HEK293T (cell line): Measurements from ENCODE around the gene TXNRD2.
A peak's percentile ranks its signal among the peaks of the same experiment; 100 is the strongest.

ENCODE experiments used
- CTCF ChIA-PET: fragments of 350-600 bp; formaldehyde crosslinking; extraction: SDS; loops from one replicate; lab custom pipeline; 2021; ENCODE audit warnings: antibody characterized with exemption, inconsistent platforms; lab: Yijun Ruan, JAX
- POLR2A ChIA-PET: fragments of 350-600 bp; formaldehyde crosslinking; extraction: SDS; loops from one replicate; lab custom pipeline; 2020; ENCODE audit warnings: antibody characterized with exemption, inconsistent platforms; lab: Yijun Ruan, JAX
- DNase-seq: peaks from one replicate; pipeline ENCODE4 v3.0.0; 2012; ENCODE audit warnings: mixed read lengths; ENCODE audit errors: extremely low spot score
- ARNT ChIP-seq: fragments of 450-650 bp; IDR thresholded peaks from 2 replicates; pipeline ENCODE4 v1.6.1; 2017; ENCODE audit warnings: mild to moderate bottlenecking
- BHLHE40 ChIP-seq: fragments of 450-650 bp; IDR thresholded peaks from 2 replicates; pipeline ENCODE4 v1.6.1; 2016; ENCODE audit warnings: mild to moderate bottlenecking, moderate library complexity, borderline replicate concordance
- CTBP1 ChIP-seq: fragments of 450-650 bp; IDR thresholded peaks from 2 replicates; pipeline ENCODE4 v1.6.1; 2016; ENCODE audit warnings: borderline replicate concordance
- ELF4 ChIP-seq: fragments of 450-650 bp; IDR thresholded peaks from 2 replicates; pipeline ENCODE4 v1.6.1; 2017; ENCODE audit warnings: antibody characterized with exemption
- FOXA1 ChIP-seq: fragments of 450-650 bp; IDR thresholded peaks from 2 replicates; pipeline ENCODE4 v1.6.1; 2016; ENCODE audit warnings: mild to moderate bottlenecking
- FOXK2 ChIP-seq: fragments of 450-650 bp; IDR thresholded peaks from 2 replicates; pipeline ENCODE4 v1.6.1; 2016; ENCODE audit warnings: mild to moderate bottlenecking
- FOXM1 ChIP-seq: fragments of 450-650 bp; IDR thresholded peaks from 2 replicates; pipeline ENCODE4 v1.6.1; 2017; ENCODE audit warnings: mild to moderate bottlenecking, borderline replicate concordance
- HDGF ChIP-seq: fragments of 450-650 bp; IDR thresholded peaks from 2 replicates; pipeline ENCODE4 v1.6.1; 2017; ENCODE audit warnings: antibody characterized with exemption, borderline replicate concordance
- L3MBTL2 ChIP-seq: fragments of 450-650 bp; conservative IDR thresholded peaks from 2 replicates; pipeline ENCODE4 v1.6.1; 2016; ENCODE audit warnings: mild to moderate bottlenecking
- LEF1 ChIP-seq: fragments of 450-650 bp; IDR thresholded peaks from 2 replicates; pipeline ENCODE4 v1.6.1; 2017; ENCODE audit warnings: mild to moderate bottlenecking, borderline replicate concordance
- NFRKB ChIP-seq: fragments of 450-650 bp; IDR thresholded peaks from 2 replicates; pipeline ENCODE4 v1.6.1; 2016; ENCODE audit warnings: mild to moderate bottlenecking, moderate library complexity
- SP1 ChIP-seq: fragments of 450-650 bp; IDR thresholded peaks from 2 replicates; pipeline ENCODE4 v1.6.1; 2017
- SUZ12 ChIP-seq: fragments of 450-650 bp; IDR thresholded peaks from 2 replicates; pipeline ENCODE4 v1.6.1; 2016; ENCODE audit warnings: mild to moderate bottlenecking
- TARDBP ChIP-seq: fragments of 450-650 bp; IDR thresholded peaks from 2 replicates; pipeline ENCODE4 v1.6.1; 2016
- ZNF384 ChIP-seq: fragments of 450-650 bp; IDR thresholded peaks from 2 replicates; pipeline ENCODE4 v1.6.1; 2016
- TF ChIP-seq, protein P1 (sequence below): fragments of 450-650 bp; IDR thresholded peaks from 2 replicates; pipeline ENCODE4 v1.6.1; 2016

The TXNRD2 gene

DNA sequence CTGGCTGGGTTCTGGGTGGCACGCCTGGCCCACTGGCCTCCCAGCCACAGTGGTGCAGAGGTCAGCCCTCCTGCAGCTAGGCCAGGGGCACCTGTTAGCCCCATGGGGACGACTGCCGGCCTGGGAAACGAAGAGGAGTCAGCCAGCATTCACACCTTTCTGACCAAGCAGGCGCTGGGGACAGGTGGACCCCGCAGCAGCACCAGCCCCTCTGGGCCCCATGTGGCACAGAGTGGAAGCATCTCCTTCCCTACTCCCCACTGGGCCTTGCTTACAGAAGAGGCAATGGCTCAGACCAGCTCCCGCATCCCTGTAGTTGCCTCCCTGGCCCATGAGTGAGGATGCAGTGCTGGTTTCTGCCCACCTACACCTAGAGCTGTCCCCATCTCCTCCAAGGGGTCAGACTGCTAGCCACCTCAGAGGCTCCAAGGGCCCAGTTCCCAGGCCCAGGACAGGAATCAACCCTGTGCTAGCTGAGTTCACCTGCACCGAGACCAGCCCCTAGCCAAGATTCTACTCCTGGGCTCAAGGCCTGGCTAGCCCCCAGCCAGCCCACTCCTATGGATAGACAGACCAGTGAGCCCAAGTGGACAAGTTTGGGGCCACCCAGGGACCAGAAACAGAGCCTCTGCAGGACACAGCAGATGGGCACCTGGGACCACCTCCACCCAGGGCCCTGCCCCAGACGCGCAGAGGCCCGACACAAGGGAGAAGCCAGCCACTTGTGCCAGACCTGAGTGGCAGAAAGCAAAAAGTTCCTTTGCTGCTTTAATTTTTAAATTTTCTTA is 27.7 kb upstream of the TXNRD2 start:
- DNase-seq: no peak
- TF ChIP-seq, protein P1, sequence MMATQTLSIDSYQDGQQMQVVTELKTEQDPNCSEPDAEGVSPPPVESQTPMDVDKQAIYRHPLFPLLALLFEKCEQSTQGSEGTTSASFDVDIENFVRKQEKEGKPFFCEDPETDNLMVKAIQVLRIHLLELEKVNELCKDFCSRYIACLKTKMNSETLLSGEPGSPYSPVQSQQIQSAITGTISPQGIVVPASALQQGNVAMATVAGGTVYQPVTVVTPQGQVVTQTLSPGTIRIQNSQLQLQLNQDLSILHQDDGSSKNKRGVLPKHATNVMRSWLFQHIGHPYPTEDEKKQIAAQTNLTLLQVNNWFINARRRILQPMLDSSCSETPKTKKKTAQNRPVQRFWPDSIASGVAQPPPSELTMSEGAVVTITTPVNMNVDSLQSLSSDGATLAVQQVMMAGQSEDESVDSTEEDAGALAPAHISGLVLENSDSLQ: no peak
- TF ChIP-seq HDGF (no peak), ZNF384 (no peak), ELF4 (no peak), LEF1 (no peak), CTBP1 (no peak), ARNT (no peak), TARDBP (no peak), L3MBTL2 (no peak), BHLHE40 (no peak), SUZ12 (no peak), FOXA1 (no peak)
- CTCF ChIA-PET: interaction anchor here (0.6 to 2.7 kb wide), 9 partner anchors 16 to 239 kb away, joined by 3 to 35 read pairs (median 4); no protein-coding TSS in a partner anchor
- POLR2A ChIA-PET: interaction anchor here (1.3 to 3.6 kb wide), 2 partner anchors 11 to 45 kb away, joined by 3 to 18 read pairs; no protein-coding TSS in a partner anchor

DNA sequence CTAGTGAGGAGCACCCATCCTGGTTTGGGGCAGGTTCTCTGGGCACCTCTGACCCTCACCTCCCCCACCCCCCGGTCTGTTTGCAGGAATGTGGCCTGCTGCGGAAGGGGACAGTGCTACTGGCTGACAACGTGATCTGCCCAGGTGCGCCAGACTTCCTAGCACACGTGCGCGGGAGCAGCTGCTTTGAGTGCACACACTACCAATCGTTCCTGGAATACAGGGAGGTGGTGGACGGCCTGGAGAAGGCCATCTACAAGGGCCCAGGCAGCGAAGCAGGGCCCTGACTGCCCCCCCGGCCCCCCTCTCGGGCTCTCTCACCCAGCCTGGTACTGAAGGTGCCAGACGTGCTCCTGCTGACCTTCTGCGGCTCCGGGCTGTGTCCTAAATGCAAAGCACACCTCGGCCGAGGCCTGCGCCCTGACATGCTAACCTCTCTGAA is 26.9 kb upstream of the TXNRD2 start:
- POLR2A ChIA-PET: interaction anchor here (1.3 kb wide), 1 partner anchor 10 kb away, joined by 3 read pairs; no protein-coding TSS in a partner anchor
- no peak for DNase-seq
- CTCF ChIA-PET: interaction anchor here (0.7 to 1.2 kb wide), 3 partner anchors 45 to 161 kb away, joined by 3 to 4 read pairs (median 3); no protein-coding TSS in a partner anchor
- TF ChIP-seq HDGF (no peak), FOXA1 (no peak), CTBP1 (no peak), SUZ12 (no peak), L3MBTL2 (no peak), ZNF384 (no peak), NFRKB (no peak), FOXM1 (no peak), LEF1 (no peak), ARNT (no peak), FOXK2 (no peak), TARDBP (no peak), ELF4 (no peak), SP1 (no peak), BHLHE40 (no peak)
- TF ChIP-seq, protein P1: no peak

DNA sequence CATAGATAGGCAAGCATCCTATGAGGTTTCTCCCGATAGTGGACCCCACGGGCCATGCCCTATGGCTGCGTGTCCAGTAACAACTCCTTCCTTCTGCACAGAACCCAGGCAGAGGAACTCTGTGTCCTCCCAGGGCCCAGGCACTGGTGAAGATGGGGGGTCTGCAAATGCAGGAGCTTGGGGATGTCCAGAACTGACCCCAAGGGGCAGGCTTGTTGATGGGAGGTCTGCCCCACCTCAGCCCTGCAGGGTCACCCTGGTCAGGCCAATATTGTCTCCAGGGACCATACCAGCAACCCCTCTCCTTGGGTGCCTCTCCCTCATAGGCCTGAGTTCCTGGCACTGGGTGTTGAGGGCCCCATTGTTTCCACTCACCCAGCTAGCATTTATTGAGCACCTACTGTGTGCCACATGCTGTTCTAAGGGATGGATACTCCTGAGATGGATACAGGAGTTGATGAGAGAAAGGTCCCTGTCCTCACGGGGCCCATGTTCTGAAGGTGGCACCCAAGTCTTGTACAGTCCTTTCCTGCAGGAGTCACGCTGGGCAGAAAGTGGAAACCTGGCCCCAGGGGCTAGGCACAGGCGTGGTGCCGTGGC is 26.3 kb upstream of the TXNRD2 start:
- ChIA-PET POLR2A (interaction anchor here (1.3 kb wide), 1 partner anchor 9 kb away, joined by 3 read pairs; no protein-coding TSS in a partner anchor), CTCF (interaction anchor here (1.2 kb wide), 1 partner anchor 162 kb away, joined by 3 read pairs; no protein-coding TSS in a partner anchor)
- TF ChIP-seq SP1 (no peak), CTBP1 (no peak), LEF1 (no peak), ELF4 (no peak), FOXM1 (no peak), FOXA1 (no peak), L3MBTL2 (no peak), SUZ12 (no peak)
- TF ChIP-seq, protein P1: no peak
- DNase-seq: no peak

DNA sequence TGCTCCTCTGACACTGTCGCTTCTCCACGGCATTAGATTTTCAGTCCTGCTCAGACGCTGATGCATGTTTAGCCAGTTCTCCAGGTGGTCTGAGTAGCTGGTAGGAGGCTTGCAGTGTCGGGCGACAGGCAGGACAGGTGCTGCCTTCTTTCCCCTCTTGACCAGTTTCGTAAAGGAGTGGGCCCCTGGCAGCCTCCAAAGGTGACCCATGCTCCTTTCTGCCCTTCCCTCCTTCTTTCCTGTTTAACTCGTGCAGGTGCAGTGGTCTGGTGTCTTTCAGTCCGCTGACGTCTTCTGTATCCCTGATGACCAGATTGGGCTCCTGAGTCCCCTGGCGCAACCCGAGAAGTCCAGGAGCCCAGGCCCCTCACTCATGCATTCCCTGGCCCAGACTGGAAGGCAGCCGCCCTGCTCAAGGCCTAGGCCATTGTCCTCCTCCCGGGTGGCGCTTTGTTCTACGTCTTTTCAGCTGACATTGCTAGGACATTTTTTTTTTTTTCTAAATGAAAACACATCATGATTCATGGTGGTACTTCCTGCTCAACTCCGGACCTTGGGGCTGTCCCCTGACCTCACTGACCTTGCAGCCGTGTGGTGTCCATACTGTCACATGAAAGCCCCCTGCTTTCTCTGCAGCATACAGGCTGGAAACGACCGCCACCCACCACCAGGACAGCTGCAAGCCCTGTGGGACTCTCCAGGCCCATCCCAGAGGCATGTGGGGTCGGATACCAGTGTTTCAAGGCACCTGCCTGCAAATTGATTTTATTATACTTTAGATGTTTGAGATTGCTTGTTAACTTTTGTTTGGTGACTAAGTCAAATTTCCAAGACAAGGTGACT is 25.5 kb upstream of the TXNRD2 start:
- no peak for DNase-seq
- TF ChIP-seq HDGF (no peak), BHLHE40 (no peak), ZNF384 (no peak)
- CTCF ChIA-PET: interaction anchor here (0.7 to 2.4 kb wide), 4 partner anchors 10 to 162 kb away, joined by 4 to 10 read pairs (median 4); no protein-coding TSS in a partner anchor
- POLR2A ChIA-PET: interaction anchor here (1.0 kb wide), 1 partner anchor 113 kb away, joined by 3 read pairs; the partner anchor contains the start of gene DGCR8

DNA sequence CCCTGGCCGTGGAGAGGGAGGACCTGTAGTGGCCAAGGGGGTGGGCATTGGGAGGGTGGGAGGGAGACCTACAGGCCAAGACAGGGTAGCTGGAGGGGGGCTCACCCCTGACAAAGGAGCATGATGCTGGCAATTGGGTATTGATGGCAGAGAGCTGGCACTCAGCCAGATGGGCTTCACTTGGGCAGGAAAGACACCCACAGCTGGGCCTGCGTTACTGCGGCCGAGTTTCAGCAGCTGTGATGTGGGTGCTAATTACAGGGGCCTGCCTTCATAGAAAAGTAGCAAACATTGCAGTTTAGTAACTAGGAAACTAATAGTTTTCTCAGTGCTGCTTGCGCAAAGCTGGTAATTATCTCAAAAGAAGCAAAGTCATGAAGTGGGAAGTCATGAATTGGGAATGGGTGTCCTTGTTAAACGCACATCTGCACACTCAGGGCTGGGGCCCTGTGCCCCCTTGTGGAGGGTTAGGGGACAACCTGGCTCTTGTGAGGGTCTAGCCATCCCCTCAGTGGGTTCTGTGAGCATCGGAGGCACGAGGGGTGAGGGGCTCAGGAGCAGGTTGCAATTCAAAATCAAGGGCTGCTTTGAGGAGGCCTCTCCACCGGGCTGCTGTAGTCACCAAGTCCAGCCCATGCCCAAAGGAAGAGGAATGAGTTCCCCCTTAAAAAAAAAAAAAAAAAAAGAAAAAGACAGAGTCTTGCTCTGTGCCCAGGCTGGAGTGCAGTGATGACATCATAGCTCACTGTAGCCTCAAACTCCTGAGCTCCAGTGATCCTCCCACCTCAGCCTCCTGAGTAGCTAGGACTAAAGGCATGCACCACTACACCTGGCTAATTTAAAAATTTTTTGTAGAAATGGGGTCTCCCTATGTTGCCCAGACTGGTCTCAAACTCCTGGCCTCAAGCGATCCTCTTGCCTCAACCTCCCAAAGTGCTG is 24.4 kb upstream of the TXNRD2 start:
- CTCF ChIA-PET: interaction anchor here (0.6 to 2.4 kb wide), 5 partner anchors 9 to 163 kb away, joined by 3 to 10 read pairs (median 4); no protein-coding TSS in a partner anchor
- TF ChIP-seq, protein P1: no peak
- no peak for TF ChIP-seq BHLHE40
- no peak for TF ChIP-seq HDGF
- TF ChIP-seq CTBP1: no peak
- no peak for TF ChIP-seq LEF1
- no peak for TF ChIP-seq FOXK2
- no peak for TF ChIP-seq FOXM1
- no peak for TF ChIP-seq L3MBTL2
- TF ChIP-seq FOXA1: no peak
- TF ChIP-seq NFRKB: no peak
- no peak for TF ChIP-seq SUZ12
- TF ChIP-seq ARNT: no peak
- no peak; the same call in 1 of the 2 replicates for TF ChIP-seq ZNF384
- TF ChIP-seq TARDBP: no peak
- no peak for TF ChIP-seq SP1
- TF ChIP-seq ELF4: no peak; the same call in 1 of the 2 replicates
- peak; percentile 57 for DNase-seq
- POLR2A ChIA-PET: interaction anchor here (1.0 kb wide), 1 partner anchor 114 kb away, joined by 3 read pairs; the partner anchor contains the start of gene DGCR8
